ENCODE data around the gene IQCB1.
"Not testable (repeated sequence)": the region's sequence is repeated elsewhere in the genome, so short reads cannot be mapped to it uniquely, and the experiment has no call there.

IQCB1 gene

GRCh38 chr3:121747976-121748375 is 86.9 kb downstream of the IQCB1 start:
- DNase-seq (ENCODE audit: low read depth), result no peak

GRCh38 chr3:121743106-121743505 is 91.8 kb downstream of the IQCB1 start:
- DNase-seq (ENCODE audit: low read depth), result not testable (repeated sequence)

GRCh38 chr3:121740896-121741295 is 94.0 kb downstream of the IQCB1 start:
- DNase-seq (ENCODE audit: low read depth), result no peak

- DNase-seq (ENCODE audit: low read depth), result no peak
These were observed 95.0 kb downstream of the IQCB1 start for GRCh38 chr3:121739902-121740301.

GRCh38 chr3:121737644-121738043 is 97.2 kb downstream of the IQCB1 start:
- DNase-seq (ENCODE audit: low read depth), result no peak

- DNase-seq (ENCODE audit: low read depth), result no peak
These were observed 98.7 kb downstream of the IQCB1 start for GRCh38 chr3:121736112-121736511.

GRCh38 chr3:121735047-121735696 is 99.7 kb downstream of the IQCB1 start:
- DNase-seq (ENCODE audit: low read depth), result no peak

- DNase-seq (ENCODE audit: low read depth), result no peak
These were observed 103.7 kb downstream of the IQCB1 start for GRCh38 chr3:121730940-121731687.

GRCh38 chr3:121724130-121724529 is 110.7 kb downstream of the IQCB1 start:
- DNase-seq (ENCODE audit: low read depth), result no peak

- no peak for DNase-seq (ENCODE audit: low read depth)
These were observed 111.4 kb downstream of the IQCB1 start for GRCh38 chr3:121723485-121723884.

- no peak for DNase-seq (ENCODE audit: low read depth)
These were observed 112.4 kb downstream of the IQCB1 start for GRCh38 chr3:121722411-121722810.

- DNase-seq (ENCODE audit: low read depth), result no peak
These were observed 114.7 kb downstream of the IQCB1 start for GRCh38 chr3:121720163-121720562.
